Kidney (tissue), 14 donors: ENCODE results near the gene C3orf20. TPM values are rescaled to one million over a fixed set of nuclear protein-coding genes. Genes with fewer than 3 reads are reported as not detected.
"Not testable (repeated sequence)": the region's sequence is repeated elsewhere in the genome, so short reads cannot be mapped to it uniquely, and the experiment has no call there.

ENCODE experiments used
- DNase-seq, 5 donors: peaks; one replicate each; pipeline ENCODE4 v3.0.0-alpha.2; 2013 to 2020
- FAIRE-seq: peaks from 2 replicates; lab custom pipeline; 2012; peaks lifted over from hg19 to GRCh38; lab: Jason Lieb, UNC
- H3K27ac ChIP-seq, 2 donors: one replicate each; pipeline ENCODE4 v1.7.0; 2013; ENCODE audit warnings: low read depth in 2 of 2, low read length in 2 of 2, inconsistent platforms in 1 of 2
- H3K27me3 ChIP-seq: one replicate; pipeline ENCODE4 v1.7.1; 2013; ENCODE audit warnings: low read length, inconsistent platforms; ENCODE audit not compliant: control insufficient read depth, insufficient read depth
- H3K36me3 ChIP-seq, 3 donors: one replicate each; pipeline versions ENCODE4 v1.7.0 to v1.7.1; 2013; ENCODE audit warnings: low read length in 3 of 3, control low read depth in 1 of 3, inconsistent platforms in 1 of 3; ENCODE audit not compliant: insufficient read depth in 3 of 3, control insufficient read depth in 2 of 3
- H3K4me1 ChIP-seq, 3 donors: one replicate each; pipeline versions ENCODE4 v1.7.0 to v1.7.1; 2013; ENCODE audit warnings: low read length in 3 of 3, inconsistent platforms in 1 of 3, low read depth in 1 of 3; ENCODE audit not compliant: control insufficient read depth in 2 of 3, insufficient read depth in 2 of 3
- H3K4me3 ChIP-seq, 3 donors: one replicate each; pipeline versions ENCODE4 v1.7.0 to v1.8.1; 2013; ENCODE audit warnings: low read length in 3 of 3, control low read depth in 1 of 3, inconsistent platforms in 1 of 3
- H3K9ac ChIP-seq, 3 donors: one replicate each; pipeline versions ENCODE4 v1.7.0 to v1.7.1; 2013; ENCODE audit warnings: low read length in 3 of 3, control low read depth in 1 of 3, inconsistent platforms in 1 of 3
- H3K9me3 ChIP-seq, 3 donors: one replicate each; pipeline versions ENCODE4 v1.7.0 to v1.7.1; 2013; ENCODE audit warnings: low read length in 3 of 3, control low read depth in 1 of 3, inconsistent platforms in 1 of 3; ENCODE audit not compliant: control insufficient read depth in 2 of 3, insufficient read depth in 1 of 3
- CTCF ChIP-seq: IDR thresholded peaks from 3 replicates; pipeline ENCODE4 v1.5.1; 2012; ENCODE audit warnings: mild to moderate bottlenecking, moderate library complexity, borderline replicate concordance; ENCODE audit not compliant: insufficient read depth; ENCODE audit errors: extremely low read depth
- intact Hi-C: fragments of 100-400 bp; cut with DNase I; formaldehyde crosslinking; loops from one replicate; pipeline ENCODE4 v1.11.1; 2022
- polyA plus RNA-seq: library from polyadenylated mRNA; stranded (reverse); fragments of 350-450 nt; fragmentation: Illumina TruSeq; extraction: RNeasy Lipid Tissue Mini Kit (QIAGEN cat#74804); gene quantifications from one replicate; pipeline ENCODE4 v1.2.3, GENCODE V29; 2014; ENCODE audit warnings: low read depth, low replicate concordance; ENCODE audit not compliant: insufficient read depth
- total RNA-seq: library from RNA; stranded (reverse); fragmentation: NEBNext Ultra II Directional; extraction: Animal tissue kit (Norgen Biotek cat#: 25700); gene quantifications from one replicate; pipeline ENCODE4 v1.2.1, GENCODE V29; 2021
- donor health status: control.
- donor health status: control.
- donor health status: control.
- donor health status: control.
- donor health status: control.
- donor health status: DM: yes; HTN: yes; CAD: no.
- donor health status: Normal renal cell carcinoma (clear cell type).

Gene C3orf20
- total and polyA plus RNA-seq, 2 donors from 2014 or later = 0.16 TPM; not detected in 1

GRCh38 chr3:14806641-14807263 lies 131.8 kb downstream of the C3orf20 start:
- no peaks in the 10 kb centered on the region for H3K9me3 ChIP-seq
- H3K36me3 ChIP-seq = no peaks in the 10 kb centered on the region
- peaks cover 5% of the 10 kb centered on the region for H3K27me3 ChIP-seq
- no peak overlapping the region for H3K4me3 ChIP-seq
- DNase-seq (no peak), FAIRE-seq (no peak)
- no peak overlapping the region for H3K9ac ChIP-seq
- intact Hi-C loops = no loop called here
- peaks cover 0 to 36% (median 32%) of the 10 kb centered on the region in 3 donors for H3K4me1 ChIP-seq
- TF ChIP-seq CTCF = no peak
- H3K27ac ChIP-seq = no peak overlapping the region

GRCh38 chr3:14808025-14808424 lies 133.1 kb downstream of the C3orf20 start:
- H3K36me3 ChIP-seq = no peaks in the 10 kb centered on the region
- no peaks in the 10 kb centered on the region for H3K9me3 ChIP-seq
- TF ChIP-seq CTCF = no peak
- no peak overlapping the region for H3K27ac ChIP-seq
- intact Hi-C loops = no loop called here
- DNase-seq = no peak
- no peak overlapping the region for H3K9ac ChIP-seq
- H3K4me3 ChIP-seq = no peak overlapping the region
- no peak for FAIRE-seq
- H3K27me3 ChIP-seq = peaks cover 5% of the 10 kb centered on the region
- H3K4me1 ChIP-seq = peaks cover 0 to 24% (median 20%) of the 10 kb centered on the region in 3 donors

- Histone ChIP-seq H3K4me3 (no peak overlapping the region), H3K4me1 (peaks cover 0 to 21% (median 20%) of the 10 kb centered on the region in 3 donors), H3K9ac (no peak overlapping the region), H3K36me3 (no peaks in the 10 kb centered on the region), H3K27ac (no peak overlapping the region), H3K27me3 (peaks cover 5% of the 10 kb centered on the region), H3K9me3 (no peaks in the 10 kb centered on the region)
- TF ChIP-seq CTCF = no peak
- intact Hi-C loops = no loop called here
- DNase-seq (no peak), FAIRE-seq (no peak)
These were observed 133.7 kb downstream of the C3orf20 start for GRCh38 chr3:14808502-14809266.

- H3K9me3 ChIP-seq, FAIRE-seq, H3K36me3 ChIP-seq, intact Hi-C loops, H3K27me3 ChIP-seq, DNase-seq: not testable (repeated sequence)
- H3K4me1 ChIP-seq = peaks cover 0 to 19% (median 14%) of the 10 kb centered on the region in 3 donors
- H3K4me3 ChIP-seq = peak overlapping the region; percentile 23 to 72 (median 44)
- H3K27ac ChIP-seq = peak overlapping the region in 1 of 2 donors; percentile 57
- H3K9ac ChIP-seq = peak overlapping the region in 1 of 3 donors; percentile 73
These were observed 134.7 kb downstream of the C3orf20 start for GRCh38 chr3:14809611-14810010.
